Activated naive CD4-positive, alpha-beta T cell treated with anti-CD3 and anti-CD28 coated beads, Interleukin-2, amount 50 U/mL, for 16 hours (primary cell): ENCODE results near the gene SLC35A3.
"Not testable (repeated sequence)": the region's sequence is repeated elsewhere in the genome, so short reads cannot be mapped to it uniquely, and the experiment has no call there.

Experiments
- DNase-seq: peaks from one replicate; pipeline ENCODE4 v3.0.0-alpha.2; 2020

Gene SLC35A3

GRCh38 chr1:99969729-99970621 lies at the start of gene SLC35A3:
SLC35A3 (plus strand) TSS chr1:99969996; CDS start chr1:99993555, 23,559 bp downstream.
- DNase-seq: peak; percentile 80

DNA sequence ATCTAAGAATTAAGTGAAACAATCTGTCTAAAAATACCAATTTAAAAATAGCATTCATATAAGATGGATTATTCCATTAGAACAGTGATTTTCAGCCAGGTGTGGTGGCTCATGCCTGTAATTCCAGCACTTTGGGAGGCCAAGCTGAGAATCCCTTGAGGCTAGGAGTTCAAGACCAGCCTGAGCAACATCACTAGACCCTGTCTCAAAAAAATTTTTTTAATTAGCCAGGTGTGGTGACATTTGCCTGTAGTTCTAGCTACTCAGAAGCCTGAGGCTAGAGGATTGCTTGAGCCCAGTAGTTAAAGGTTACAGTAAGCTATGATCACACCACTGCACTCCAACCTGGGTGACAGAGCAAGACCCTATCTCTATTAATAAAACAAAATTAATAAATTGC lies 35.0 kb upstream of the SLC35A3 start:
- no peak for DNase-seq

GRCh38 chr1:99935534-99935933 lies 34.3 kb upstream of the SLC35A3 start:
- no peak for DNase-seq

GRCh38 chr1:99936071-99936470 lies 33.7 kb upstream of the SLC35A3 start:
- DNase-seq: no peak

GRCh38 chr1:99942723-99943122 lies 27.1 kb upstream of the SLC35A3 start:
- DNase-seq: no peak

DNA sequence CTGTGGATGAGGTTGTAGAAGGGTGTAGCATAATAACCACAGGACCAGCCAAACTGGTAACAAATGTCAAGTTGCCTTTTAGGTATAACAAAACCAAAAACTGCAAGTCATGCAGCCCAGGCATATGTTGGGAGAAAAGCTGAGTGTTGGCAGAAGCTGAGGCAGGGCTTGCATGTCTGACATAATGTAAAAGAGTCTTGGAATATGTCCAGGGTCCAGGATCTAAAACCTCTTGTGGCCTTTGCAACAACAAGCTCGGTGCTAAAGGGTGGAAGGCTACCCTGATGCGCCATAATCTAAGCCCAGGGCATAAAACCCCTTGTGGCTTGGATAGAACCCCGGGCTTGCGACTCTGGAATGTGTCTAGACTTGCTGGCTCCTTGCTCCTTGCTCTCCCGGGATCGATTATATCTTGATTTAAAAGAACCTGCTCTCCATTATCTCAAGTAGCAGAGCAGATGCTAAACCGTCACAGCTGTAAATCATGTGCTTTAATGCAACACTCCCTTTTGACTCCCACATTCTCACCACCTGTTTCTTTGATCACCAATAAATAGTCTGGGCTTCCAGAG lies 26.5 kb upstream of the SLC35A3 start:
- DNase-seq: no peak

DNA sequence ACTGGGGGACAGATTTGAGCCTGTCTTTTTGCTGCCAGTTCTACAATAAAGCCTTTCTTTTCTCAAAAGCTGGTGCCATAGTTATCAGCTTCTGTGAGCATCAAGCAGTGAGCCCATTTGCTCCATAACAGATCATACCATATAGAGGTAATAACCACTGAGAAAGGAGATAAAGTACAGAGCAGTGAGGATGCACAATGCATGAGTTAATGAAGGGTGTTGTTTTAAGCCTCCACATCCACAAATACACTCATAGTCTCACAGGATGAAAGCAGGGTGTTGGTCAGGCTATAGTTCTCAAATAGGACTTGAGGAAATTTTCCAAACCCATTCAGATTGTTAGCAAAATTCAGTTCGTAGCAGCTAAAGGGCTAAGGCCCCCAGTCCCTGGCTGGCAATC lies 25.6 kb upstream of the SLC35A3 start:
- no peak for DNase-seq

- no peak for DNase-seq
Measured at GRCh38 chr1:99945174-99945573, 24.6 kb upstream of the SLC35A3 start.

GRCh38 chr1:99950486-99950885 lies 19.3 kb upstream of the SLC35A3 start:
- DNase-seq: no peak

DNA sequence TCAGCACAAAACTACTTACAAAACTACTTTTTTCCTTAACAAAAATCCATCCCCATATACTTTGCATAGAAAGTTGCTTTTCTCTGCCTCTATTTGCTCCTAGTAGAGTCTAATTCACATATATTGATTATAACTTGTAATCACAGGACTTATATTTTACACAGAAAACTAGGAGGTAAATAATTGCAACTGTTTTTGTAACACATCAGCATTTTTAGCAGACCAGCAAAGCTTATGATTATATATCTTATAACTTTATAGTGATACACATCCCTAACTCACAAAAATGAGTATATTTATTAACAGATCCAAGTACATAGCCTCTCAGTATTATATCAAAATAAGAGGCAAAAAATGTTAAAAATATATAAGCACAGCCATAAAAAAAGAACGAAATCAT lies 17.3 kb upstream of the SLC35A3 start:
- no peak for DNase-seq

DNA sequence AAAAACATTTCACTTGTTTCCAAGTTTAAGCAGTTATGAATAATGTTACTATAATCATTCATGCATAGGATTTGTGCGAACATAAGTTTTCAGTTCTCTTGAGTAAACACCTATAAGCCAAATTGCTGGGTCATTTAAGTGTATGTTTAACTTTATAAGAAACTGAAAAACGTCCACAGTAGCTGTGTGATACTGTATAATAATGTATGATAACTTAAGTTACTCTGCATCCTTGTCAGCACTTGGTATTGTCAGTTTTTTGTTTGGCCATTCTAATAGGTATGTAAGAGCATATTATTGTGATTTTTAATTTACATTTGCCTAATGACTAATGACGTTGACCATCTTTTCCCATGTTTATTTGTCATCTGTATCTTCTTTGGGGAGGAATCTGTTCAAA lies 14.4 kb upstream of the SLC35A3 start:
- DNase-seq: no peak

DNA sequence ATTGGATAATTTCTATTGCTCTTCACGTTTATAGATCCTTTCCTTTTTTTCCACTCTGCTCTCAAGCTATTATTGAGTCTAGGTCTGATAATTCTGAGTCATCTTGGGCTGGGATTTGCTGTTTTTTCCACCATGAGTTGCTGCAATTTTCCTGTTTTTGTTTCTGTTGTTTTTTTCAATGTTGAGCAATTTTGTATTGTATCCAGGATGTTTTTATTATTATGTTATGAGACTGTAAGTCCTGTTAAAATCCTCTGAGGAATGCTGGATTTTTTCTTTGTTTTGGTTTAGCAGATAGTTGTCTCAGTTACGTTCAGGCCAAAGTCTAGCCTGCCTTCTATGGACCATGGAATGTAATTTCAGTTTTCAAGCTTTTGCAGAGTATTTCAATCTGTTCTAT lies 13.0 kb upstream of the SLC35A3 start:
- no peak for DNase-seq

GRCh38 chr1:99957818-99958217 lies 12.0 kb upstream of the SLC35A3 start:
- DNase-seq: no peak

DNA sequence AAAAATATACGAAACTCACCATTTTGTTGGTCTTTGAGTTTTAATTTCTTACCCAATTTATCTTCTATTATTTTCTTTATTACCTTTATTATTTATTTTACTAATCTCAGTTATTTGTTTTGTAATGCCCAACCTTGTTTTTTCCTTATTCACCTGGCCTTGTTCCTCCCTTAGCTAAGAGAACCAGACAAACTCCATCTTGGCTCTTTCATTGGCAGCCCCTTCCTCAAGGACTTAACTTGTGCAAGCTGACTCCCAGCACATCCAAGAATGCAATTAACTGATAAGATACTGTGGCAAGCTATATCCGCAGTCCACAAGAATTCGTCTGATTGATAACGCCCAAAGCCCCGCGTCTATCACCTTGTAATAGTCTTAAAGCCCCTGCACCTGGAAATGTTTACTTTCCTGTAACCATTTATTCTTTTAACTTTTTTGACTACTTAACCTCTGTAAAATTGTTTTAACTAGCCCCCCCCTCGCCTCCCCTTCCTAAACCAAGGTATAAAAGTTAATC lies 10.5 kb upstream of the SLC35A3 start:
- DNase-seq: not testable (repeated sequence)

DNA sequence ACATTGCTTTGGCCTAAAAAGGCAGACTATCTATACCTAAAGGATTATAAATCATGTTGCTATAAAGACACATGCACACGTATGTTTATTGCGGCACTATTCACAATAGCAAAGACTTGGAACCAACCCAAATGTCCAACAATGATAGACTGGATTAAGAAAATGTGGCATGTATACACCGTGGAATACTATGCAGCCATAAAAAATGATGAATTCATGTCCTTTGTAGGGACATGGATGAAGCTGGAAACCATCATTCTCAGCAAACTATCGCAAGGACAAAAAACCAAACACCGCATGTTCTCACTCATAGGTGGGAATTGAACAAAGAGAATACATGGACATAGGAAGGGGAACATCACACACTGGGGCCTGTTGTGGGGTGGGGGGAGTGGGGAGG lies 9.5 kb upstream of the SLC35A3 start:
- not testable (repeated sequence) for DNase-seq

- DNase-seq: no peak
Measured at GRCh38 chr1:99963041-99963795, 6.6 kb upstream of the SLC35A3 start.

GRCh38 chr1:99964806-99965205 lies 5.0 kb upstream of the SLC35A3 start:
- no peak for DNase-seq

GRCh38 chr1:99965646-99966375 lies 4.0 kb upstream of the SLC35A3 start:
- DNase-seq: no peak

DNA sequence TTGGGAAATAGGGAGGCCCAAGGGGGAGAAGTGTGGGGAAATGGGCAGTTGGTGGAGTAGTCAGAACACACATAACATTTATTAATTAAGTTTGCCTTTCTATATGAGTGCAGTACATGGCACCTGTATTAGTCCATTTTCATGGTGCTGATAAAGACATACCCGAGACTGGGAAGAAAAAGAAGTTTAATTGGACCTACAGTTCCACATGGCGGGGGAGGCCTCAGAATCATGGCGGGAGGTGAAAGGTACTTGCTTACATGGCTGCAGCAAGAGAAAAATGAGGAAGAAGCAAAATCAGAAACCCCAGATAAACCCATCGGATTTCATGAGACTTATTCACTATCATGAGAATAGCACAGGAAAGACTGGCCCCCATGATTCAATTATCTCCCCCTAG lies 1.6 kb upstream of the SLC35A3 start:
- no peak for DNase-seq

- no peak for DNase-seq
Measured at GRCh38 chr1:99969260-99969728, 502 bp upstream of the SLC35A3 start.

DNA sequence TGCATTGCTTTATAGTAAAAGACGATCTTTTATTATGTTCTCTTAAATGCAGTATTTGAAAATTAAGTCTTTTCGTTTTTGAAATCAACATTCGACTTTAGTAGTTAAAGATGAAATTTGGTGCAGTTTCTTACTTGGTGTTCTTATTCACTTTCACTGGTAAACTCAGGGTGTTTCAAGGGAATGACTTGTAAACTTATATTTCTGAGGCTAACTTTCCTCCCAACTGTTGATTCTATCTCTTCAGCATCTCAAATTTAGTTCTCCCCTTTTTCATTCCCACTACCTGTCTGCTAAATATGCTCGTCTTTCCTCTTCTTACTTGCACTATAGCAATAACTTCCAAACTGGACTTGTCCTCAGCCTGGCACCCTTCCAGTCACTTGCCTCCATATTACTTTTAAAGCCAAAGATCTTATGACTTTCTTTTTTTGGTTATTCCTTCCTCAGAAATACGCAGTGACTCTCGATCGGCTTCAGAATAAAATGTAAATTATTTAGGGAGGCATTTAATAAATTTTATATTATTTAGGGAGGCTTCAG lies 988 bp downstream of the SLC35A3 start:
- DNase-seq: no peak

DNA sequence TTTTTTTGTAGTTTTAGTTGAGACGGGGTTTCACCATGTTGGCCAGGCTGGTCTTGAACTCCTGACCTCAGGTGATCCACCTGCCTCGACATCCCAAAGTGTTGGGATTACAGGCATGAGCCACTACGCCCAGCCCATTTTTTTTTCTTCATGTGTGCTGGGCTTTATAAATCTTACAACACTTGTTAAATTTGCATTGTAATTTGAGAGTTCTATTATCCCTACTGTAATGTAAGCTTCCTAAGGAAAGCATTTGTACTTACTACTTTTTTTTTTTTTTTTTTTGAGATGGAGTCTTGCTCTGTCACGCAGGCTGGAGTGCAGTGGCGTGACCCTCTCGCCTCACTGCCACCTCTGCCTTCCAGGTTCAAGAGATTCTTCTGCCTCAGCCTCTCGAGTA lies 2.3 kb downstream of the SLC35A3 start:
- DNase-seq: not testable (repeated sequence)
